Calu3 (cell line): ENCODE measurements around the gene DSCAML1. TPM values are rescaled to one million over a fixed set of nuclear protein-coding genes. Genes with fewer than 3 reads are reported as not detected.

Experiments used
- BruUV-seq: library from RNA; stranded (reverse); fragments of 400-500 nt; replicated peaks from 2 replicates; lab custom pipeline; 2021; lab: Mats Ljungman, UMichigan
- CTCF ChIA-PET: fragments of 300-600 bp; sonication (Branson Sonifier 250); formaldehyde crosslinking; loops from one replicate; lab custom pipeline; 2022; ENCODE audit warnings: antibody characterized with exemption; lab: Charles Lee
- DNase-seq: peaks from one replicate; pipeline ENCODE4 v3.0.0; 2022
- H3K27ac Mint-ChIP-seq: one replicate; pipeline ENCODE4 v1.8.0; 2022; ENCODE audit warnings: mixed read lengths; ENCODE audit not compliant: unreplicated experiment
- H3K27me3 Mint-ChIP-seq: one replicate; pipeline ENCODE4 v1.8.0; 2022; ENCODE audit warnings: mixed read lengths; ENCODE audit not compliant: unreplicated experiment
- H3K36me3 Mint-ChIP-seq: one replicate; pipeline ENCODE4 v1.8.0; 2022; ENCODE audit warnings: mild to moderate bottlenecking, moderate library complexity, mixed read lengths; ENCODE audit not compliant: insufficient read depth, unreplicated experiment
- H3K4me1 Mint-ChIP-seq: one replicate; pipeline ENCODE4 v1.8.0; 2022; ENCODE audit warnings: mild to moderate bottlenecking, low read depth, mixed read lengths; ENCODE audit not compliant: unreplicated experiment
- H3K4me3 Mint-ChIP-seq: one replicate; pipeline ENCODE4 v1.8.0; 2022; ENCODE audit warnings: mild to moderate bottlenecking, low read depth, moderate library complexity, mixed read lengths; ENCODE audit not compliant: unreplicated experiment
- H3K9me3 Mint-ChIP-seq: one replicate; pipeline ENCODE4 v1.8.0; 2022; ENCODE audit warnings: low read depth, mixed read lengths; ENCODE audit not compliant: unreplicated experiment
- CTCF ChIP-seq: fragments of 200-600 bp; IDR thresholded peaks from one replicate; pipeline ENCODE4 v1.8.0; 2022; ENCODE audit warnings: antibody characterized with exemption; ENCODE audit not compliant: unreplicated experiment
- intact Hi-C: fragments of 100-400 bp; cut with micrococcal nuclease; formaldehyde crosslinking; loops from one replicate; pipeline ENCODE4 v1.10.0; 2022; ENCODE audit not compliant: unreplicated experiment
- total RNA-seq: library from RNA; stranded (reverse); gene quantifications from 2 replicates; pipeline ENCODE4 v1.2.3, GENCODE V29; 2022

DSCAML1 gene
- total RNA-seq, 1 experiment from 2014 or later: 0.07 TPM

- Mint-ChIP-seq H3K9me3 (no peaks in the 10 kb centered on the region), H3K27me3 (peaks cover 9% of the 10 kb centered on the region), H3K27ac (no peak overlapping the region), H3K36me3 (peaks cover 9% of the 10 kb centered on the region), H3K4me1 (no peaks in the 10 kb centered on the region), H3K4me3 (no peak overlapping the region)
- no TSS peak for BruUV-seq
- CTCF ChIA-PET: no interaction called here
- TF ChIP-seq CTCF: no peak
- no peak for DNase-seq
- intact Hi-C loops: no loop called here
These were observed 384.3 kb downstream of the DSCAML1 start for GRCh38 chr11:117412653-117413275.

DNA sequence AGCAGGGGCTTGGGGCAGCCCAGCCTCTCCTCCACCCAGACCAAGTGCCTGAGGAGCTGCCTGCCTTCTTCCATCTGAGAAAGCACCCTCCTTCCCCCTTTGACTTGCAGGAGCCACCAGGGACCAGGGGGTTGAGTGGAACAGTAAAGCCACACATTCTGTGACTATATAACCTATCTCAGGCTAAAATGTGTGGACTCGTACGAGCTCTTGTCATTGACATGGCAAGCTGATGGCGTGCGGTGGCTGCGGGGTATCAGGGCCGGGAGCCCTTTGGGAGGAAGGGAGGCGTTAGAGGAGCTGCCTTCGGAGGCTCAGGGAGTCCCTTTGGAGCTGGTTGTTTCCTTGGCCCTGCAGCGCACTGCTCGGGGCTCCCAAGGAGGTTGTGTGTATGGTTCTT, 384.8 kb downstream of the DSCAML1 start:
- Mint-ChIP-seq H3K4me3 (no peak overlapping the region), H3K27ac (no peak overlapping the region), H3K9me3 (no peaks in the 10 kb centered on the region), H3K36me3 (peaks cover 9% of the 10 kb centered on the region), H3K27me3 (peaks cover 3% of the 10 kb centered on the region), H3K4me1 (no peaks in the 10 kb centered on the region)
- CTCF ChIA-PET: no interaction called here
- no TSS peak for BruUV-seq
- intact Hi-C loops: no loop called here
- no peak for TF ChIP-seq CTCF
- DNase-seq: no peak

- DNase-seq: no peak
- no peaks in the 10 kb centered on the region for H3K4me1 Mint-ChIP-seq
- no peaks in the 10 kb centered on the region for H3K27me3 Mint-ChIP-seq
- peaks cover 9% of the 10 kb centered on the region for H3K36me3 Mint-ChIP-seq
- CTCF ChIA-PET: no interaction called here
- no peak overlapping the region for H3K27ac Mint-ChIP-seq
- H3K9me3 Mint-ChIP-seq: no peaks in the 10 kb centered on the region
- BruUV-seq: no TSS peak
- H3K4me3 Mint-ChIP-seq: no peak overlapping the region
- intact Hi-C loops: no loop called here
- TF ChIP-seq CTCF: no peak
These were observed 385.3 kb downstream of the DSCAML1 start for GRCh38 chr11:117411736-117412135.

- Mint-ChIP-seq H3K36me3 (peaks cover 9% of the 10 kb centered on the region), H3K27ac (no peak overlapping the region), H3K4me1 (no peaks in the 10 kb centered on the region), H3K9me3 (no peaks in the 10 kb centered on the region), H3K4me3 (no peak overlapping the region), H3K27me3 (no peaks in the 10 kb centered on the region)
- intact Hi-C loops: no loop called here
- TF ChIP-seq CTCF: no peak
- no peak for DNase-seq
- BruUV-seq: no TSS peak
- CTCF ChIA-PET: no interaction called here
These were observed 385.9 kb downstream of the DSCAML1 start for GRCh38 chr11:117410861-117411710.
